GM12878 (cell line): Measurements from ENCODE around the gene ASTL. TPM values are rescaled to one million over a fixed set of nuclear protein-coding genes. Genes with fewer than 3 reads are reported as not detected.
A peak's percentile ranks its signal among the peaks of the same experiment; 100 is the strongest.

Experiments
- CBX3 ChIP-seq: fragments of 200-600 bp; sonication (generic); IDR thresholded peaks from 2 replicates; pipeline ENCODE4 v1.6.1; 2016; ENCODE audit warnings: low read depth, borderline replicate concordance
- LARP7 ChIP-seq: fragments of 450-650 bp; IDR thresholded peaks from 2 replicates; pipeline ENCODE4 v1.6.1; 2017; ENCODE audit warnings: mild to moderate bottlenecking
- MYB ChIP-seq: fragments of 150-350 bp; IDR thresholded peaks from 2 replicates; pipeline ENCODE4 v1.6.1; 2014; ENCODE audit warnings: mild to moderate bottlenecking, low read depth, low read length, borderline replicate concordance
- PAX8 ChIP-seq: fragments of 450-650 bp; IDR thresholded peaks from 2 replicates; pipeline ENCODE4 v1.6.1; 2017; ENCODE audit warnings: mild to moderate bottlenecking, moderate library complexity
- SIX5 ChIP-seq: IDR thresholded peaks from 2 replicates; pipeline ENCODE4 v1.6.1; 2011; ENCODE audit warnings: mild to moderate bottlenecking, low read depth, low read length, moderate library complexity; ENCODE audit not compliant: severe bottlenecking
- SMAD1 ChIP-seq: fragments of 450-650 bp; IDR thresholded peaks from 2 replicates; pipeline ENCODE4 v1.6.1; 2018; ENCODE audit warnings: mild to moderate bottlenecking, low read depth; ENCODE audit not compliant: partially characterized antibody
- SUPT20H ChIP-seq: IDR thresholded peaks from 2 replicates; pipeline ENCODE4 v1.6.1; 2011; ENCODE audit warnings: low read depth, mild to moderate bottlenecking, low read length, moderate library complexity, borderline replicate concordance; ENCODE audit not compliant: control insufficient read depth
- TARDBP ChIP-seq: IDR thresholded peaks from 2 replicates; pipeline ENCODE4 v1.6.1; 2016; ENCODE audit warnings: borderline replicate concordance
- TCF7 ChIP-seq: IDR thresholded peaks from 2 replicates; pipeline ENCODE4 v1.6.1; 2014; ENCODE audit warnings: antibody characterized with exemption, borderline replicate concordance
- WRNIP1 ChIP-seq: IDR thresholded peaks from 2 replicates; pipeline ENCODE4 v1.6.1; 2011; ENCODE audit warnings: low read depth, low read length, improper control_type of control experiment, borderline replicate concordance
- ZBED1 ChIP-seq: IDR thresholded peaks from 2 replicates; pipeline ENCODE4 v1.6.1; 2016; ENCODE audit warnings: borderline replicate concordance
- ZNF274 ChIP-seq: IDR thresholded peaks from one replicate; pipeline ENCODE4 v1.8.0; 2011; ENCODE audit not compliant: insufficient read length, insufficient read depth
- ZSCAN29 ChIP-seq: fragments of 450-650 bp; IDR thresholded peaks from 2 replicates; pipeline ENCODE4 v1.6.1; 2017; ENCODE audit warnings: mild to moderate bottlenecking, moderate library complexity
- ZZZ3 ChIP-seq: IDR thresholded peaks from 2 replicates; pipeline ENCODE4 v1.6.1; 2011; ENCODE audit warnings: low read depth; ENCODE audit not compliant: control insufficient read depth, insufficient read length
- polyA plus RNA-seq, 11 experiments: library from polyadenylated mRNA; depleted of rRNA in 4 of 11; unstranded in 6 of 11; stranded (reverse) in 5 of 11; fragments of >200 nt; fragmentation: Nextera tagmentation in 4 of 11; fragmentation: Illumina TruSeq in 1 of 11; extraction: Ambion mirVana in 4 of 11; extraction: Trizol in 1 of 11; gene quantifications; 1 replicate in 1 of 11; 2 replicates in 10 of 11; pipeline versions ENCODE4 v1.2.1 to v1.2.3, GENCODE V29; 2011 to 2016; ENCODE audit warnings: inconsistent platforms in 2 of 11, missing spikeins in 2 of 11, low read depth in 1 of 11
- total RNA-seq, 4 experiments: library from RNA; depleted of rRNA in 3 of 4; stranded (reverse); fragments of >200 nt in 3 of 4; fragmentation: Illumina TruSeq in 1 of 4; extraction: Trizol in 1 of 4; gene quantifications; 2 replicates each; pipeline versions ENCODE4 v1.2.1 to v1.2.3, GENCODE V29; 2013 to 2021
- TF ChIP-seq, protein P1 (sequence below): IDR thresholded peaks from 2 replicates; pipeline ENCODE4 v1.6.1; 2012; ENCODE audit warnings: low read depth, low read length, improper control_type of control experiment
- TF ChIP-seq, protein P2 (sequence below): IDR thresholded peaks from 2 replicates; pipeline ENCODE4 v1.6.1; 2011; ENCODE audit warnings: borderline replicate concordance, low read depth, mild to moderate bottlenecking, moderate library complexity, mixed read lengths, low read length; ENCODE audit not compliant: insufficient read depth; ENCODE audit errors: extremely low read length
- TF ChIP-seq, protein P3 (sequence below): fragments of 450-650 bp; IDR thresholded peaks from 2 replicates; pipeline ENCODE4 v1.6.1; 2014; ENCODE audit warnings: mild to moderate bottlenecking
- TF ChIP-seq, protein P4 (sequence below): IDR thresholded peaks from 2 replicates; pipeline ENCODE4 v1.6.1; 2011; ENCODE audit warnings: low read depth, low read length, improper control_type of control experiment, borderline replicate concordance
- TF ChIP-seq, protein P5 (sequence below), 3 experiments: IDR thresholded peaks in 2 of 3; conservative IDR thresholded peaks in 1 of 3; 2 replicates each; pipeline ENCODE4 v1.5.1; 2011; ENCODE audit warnings: low read depth in 3 of 3, low read length in 3 of 3, mild to moderate bottlenecking in 3 of 3, control low read depth in 2 of 3, moderate library complexity in 2 of 3, inconsistent platforms in 1 of 3, mixed read lengths in 1 of 3; ENCODE audit not compliant: control insufficient read depth in 2 of 3, insufficient read depth in 1 of 3; ENCODE audit errors: extremely low read depth in 1 of 3

The ASTL gene
- total and polyA plus RNA-seq, 10 of the 15 experiments (the other 5 are each of a cell fraction or from before 2014, with no cell fraction given), result 0.18 to 1.0 (median 0.38) TPM; not detected in 4

DNA sequence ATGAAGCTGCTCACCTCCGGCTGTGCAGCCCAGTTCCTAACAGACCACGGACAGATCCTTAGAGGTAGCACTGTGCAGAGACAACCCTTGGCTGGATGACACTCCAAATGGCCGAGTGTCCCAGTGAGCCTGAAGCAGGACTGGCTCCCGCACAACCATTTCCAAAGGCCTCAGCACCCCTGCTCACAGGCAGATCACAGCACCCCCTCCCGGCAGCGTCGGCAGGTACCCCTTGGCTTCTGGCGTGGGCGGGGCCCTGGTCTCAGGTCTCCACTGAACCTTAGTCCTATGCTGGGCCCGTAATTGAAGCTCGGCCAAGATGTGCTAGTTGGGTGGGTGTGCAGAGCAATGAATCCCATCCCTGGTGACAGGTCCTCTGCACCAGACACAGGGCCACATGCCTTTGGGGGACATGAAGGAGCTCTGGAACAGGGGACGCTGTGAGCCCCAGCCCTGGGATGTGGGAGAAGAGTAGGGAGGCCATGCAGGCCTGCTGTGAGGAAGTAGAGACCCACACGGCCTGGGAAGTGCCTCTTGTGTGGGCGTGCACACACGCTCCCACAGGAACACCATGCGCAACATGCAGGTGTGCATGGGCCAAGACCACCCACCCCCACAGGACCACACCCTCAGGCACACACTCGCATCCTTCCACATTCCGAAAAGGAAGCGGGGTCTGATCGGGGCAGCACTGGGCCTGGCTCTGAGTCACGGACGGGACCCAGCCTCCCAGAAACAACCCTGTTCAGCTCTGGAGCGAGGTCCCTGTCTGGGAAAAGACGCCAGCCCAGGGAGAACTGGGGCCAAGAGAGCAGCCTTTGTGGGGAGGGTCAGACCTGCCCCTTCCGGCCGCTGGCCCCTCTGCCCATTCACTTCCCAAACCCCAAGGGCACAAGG lies 4.2 kb upstream of the ASTL start (continued):
- TF ChIP-seq LARP7, result peak; percentile 31; the same call in 1 of the 2 replicates
- TF ChIP-seq CBX3, result no peak
- no peak for TF ChIP-seq SUPT20H
- peak; percentile 51; the same call in 1 of the 2 replicates for TF ChIP-seq WRNIP1
- TF ChIP-seq, protein P1, sequence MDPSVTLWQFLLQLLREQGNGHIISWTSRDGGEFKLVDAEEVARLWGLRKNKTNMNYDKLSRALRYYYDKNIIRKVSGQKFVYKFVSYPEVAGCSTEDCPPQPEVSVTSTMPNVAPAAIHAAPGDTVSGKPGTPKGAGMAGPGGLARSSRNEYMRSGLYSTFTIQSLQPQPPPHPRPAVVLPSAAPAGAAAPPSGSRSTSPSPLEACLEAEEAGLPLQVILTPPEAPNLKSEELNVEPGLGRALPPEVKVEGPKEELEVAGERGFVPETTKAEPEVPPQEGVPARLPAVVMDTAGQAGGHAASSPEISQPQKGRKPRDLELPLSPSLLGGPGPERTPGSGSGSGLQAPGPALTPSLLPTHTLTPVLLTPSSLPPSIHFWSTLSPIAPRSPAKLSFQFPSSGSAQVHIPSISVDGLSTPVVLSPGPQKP, result no peak
- TF ChIP-seq ZNF274, result no peak
- TF ChIP-seq ZBED1, result peak; percentile 92
- TF ChIP-seq, protein P2, sequence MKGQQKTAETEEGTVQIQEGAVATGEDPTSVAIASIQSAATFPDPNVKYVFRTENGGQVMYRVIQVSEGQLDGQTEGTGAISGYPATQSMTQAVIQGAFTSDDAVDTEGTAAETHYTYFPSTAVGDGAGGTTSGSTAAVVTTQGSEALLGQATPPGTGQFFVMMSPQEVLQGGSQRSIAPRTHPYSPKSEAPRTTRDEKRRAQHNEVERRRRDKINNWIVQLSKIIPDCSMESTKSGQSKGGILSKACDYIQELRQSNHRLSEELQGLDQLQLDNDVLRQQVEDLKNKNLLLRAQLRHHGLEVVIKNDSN, result no peak
- TF ChIP-seq TCF7, result no peak
- TF ChIP-seq PAX8, result no peak
- TF ChIP-seq ZZZ3, result no peak
- TF ChIP-seq, protein P3, sequence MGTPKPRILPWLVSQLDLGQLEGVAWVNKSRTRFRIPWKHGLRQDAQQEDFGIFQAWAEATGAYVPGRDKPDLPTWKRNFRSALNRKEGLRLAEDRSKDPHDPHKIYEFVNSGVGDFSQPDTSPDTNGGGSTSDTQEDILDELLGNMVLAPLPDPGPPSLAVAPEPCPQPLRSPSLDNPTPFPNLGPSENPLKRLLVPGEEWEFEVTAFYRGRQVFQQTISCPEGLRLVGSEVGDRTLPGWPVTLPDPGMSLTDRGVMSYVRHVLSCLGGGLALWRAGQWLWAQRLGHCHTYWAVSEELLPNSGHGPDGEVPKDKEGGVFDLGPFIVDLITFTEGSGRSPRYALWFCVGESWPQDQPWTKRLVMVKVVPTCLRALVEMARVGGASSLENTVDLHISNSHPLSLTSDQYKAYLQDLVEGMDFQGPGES, result no peak
- no peak; the same call in 1 of the 2 replicates for TF ChIP-seq TARDBP
- TF ChIP-seq, protein P4, sequence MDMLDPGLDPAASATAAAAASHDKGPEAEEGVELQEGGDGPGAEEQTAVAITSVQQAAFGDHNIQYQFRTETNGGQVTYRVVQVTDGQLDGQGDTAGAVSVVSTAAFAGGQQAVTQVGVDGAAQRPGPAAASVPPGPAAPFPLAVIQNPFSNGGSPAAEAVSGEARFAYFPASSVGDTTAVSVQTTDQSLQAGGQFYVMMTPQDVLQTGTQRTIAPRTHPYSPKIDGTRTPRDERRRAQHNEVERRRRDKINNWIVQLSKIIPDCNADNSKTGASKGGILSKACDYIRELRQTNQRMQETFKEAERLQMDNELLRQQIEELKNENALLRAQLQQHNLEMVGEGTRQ, result no peak
- TF ChIP-seq MYB, result peak; percentile 44; the same call in 1 of the 2 replicates
- TF ChIP-seq, protein P5, sequence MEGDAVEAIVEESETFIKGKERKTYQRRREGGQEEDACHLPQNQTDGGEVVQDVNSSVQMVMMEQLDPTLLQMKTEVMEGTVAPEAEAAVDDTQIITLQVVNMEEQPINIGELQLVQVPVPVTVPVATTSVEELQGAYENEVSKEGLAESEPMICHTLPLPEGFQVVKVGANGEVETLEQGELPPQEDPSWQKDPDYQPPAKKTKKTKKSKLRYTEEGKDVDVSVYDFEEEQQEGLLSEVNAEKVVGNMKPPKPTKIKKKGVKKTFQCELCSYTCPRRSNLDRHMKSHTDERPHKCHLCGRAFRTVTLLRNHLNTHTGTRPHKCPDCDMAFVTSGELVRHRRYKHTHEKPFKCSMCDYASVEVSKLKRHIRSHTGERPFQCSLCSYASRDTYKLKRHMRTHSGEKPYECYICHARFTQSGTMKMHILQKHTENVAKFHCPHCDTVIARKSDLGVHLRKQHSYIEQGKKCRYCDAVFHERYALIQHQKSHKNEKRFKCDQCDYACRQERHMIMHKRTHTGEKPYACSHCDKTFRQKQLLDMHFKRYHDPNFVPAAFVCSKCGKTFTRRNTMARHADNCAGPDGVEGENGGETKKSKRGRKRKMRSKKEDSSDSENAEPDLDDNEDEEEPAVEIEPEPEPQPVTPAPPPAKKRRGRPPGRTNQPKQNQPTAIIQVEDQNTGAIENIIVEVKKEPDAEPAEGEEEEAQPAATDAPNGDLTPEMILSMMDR (IDR thresholded peaks at IDR 0.05 in 2 of 3, conservative IDR thresholded peaks at IDR 0.05 in 1 of 3; ENCODE audit: control insufficient read depth in 2 of 3, extremely low read depth in 1 of 3, insufficient read depth in 1 of 3, low read depth in 3 of 3, low read length in 3 of 3), result peak; percentile 68 to 81 (median 76)
- peak; percentile 66; the same call in 1 of the 2 replicates for TF ChIP-seq ZSCAN29
- TF ChIP-seq SMAD1, result no peak
- TF ChIP-seq SIX5, result no peak
